Uterus (tissue), 4 donors: ENCODE results near the gene DALRD3. TPM values are rescaled to one million over a fixed set of nuclear protein-coding genes. Genes with fewer than 3 reads are reported as not detected.

Experiments used
- DNase-seq, 2 donors: peaks; one replicate each; pipeline ENCODE4 v3.0.0-alpha.2; 2019 to 2020
- H3K27ac ChIP-seq, 2 donors: fragments of 200-600 bp; sonication (generic); 1 replicate in 1 of 2; 2 replicates in 1 of 2; pipeline ENCODE4 v1.5.1; 2016 to 2018
- H3K27me3 ChIP-seq, 2 donors: fragments of 200-600 bp; sonication (generic); one replicate each; pipeline ENCODE4 v1.5.1; 2018 to 2019; ENCODE audit warnings: control low read depth in 1 of 2
- H3K36me3 ChIP-seq, 2 donors: fragments of 200-600 bp; sonication (generic); one replicate each; pipeline ENCODE4 v1.5.1; 2019; ENCODE audit warnings: control low read depth in 1 of 2
- H3K4me1 ChIP-seq, 2 donors: fragments of 200-600 bp; sonication (generic); one replicate each; pipeline ENCODE4 v1.5.1; 2018 to 2019; ENCODE audit warnings: control low read depth in 1 of 2
- H3K4me3 ChIP-seq, 2 donors: fragments of 200-600 bp; sonication (generic); 1 replicate in 1 of 2; 2 replicates in 1 of 2; pipeline ENCODE4 v1.5.1; 2018 to 2019; ENCODE audit warnings: mild to moderate bottlenecking in 1 of 2
- H3K9me3 ChIP-seq, 2 donors: fragments of 200-600 bp; sonication (generic); one replicate each; pipeline ENCODE4 v1.5.1; 2019; ENCODE audit warnings: control low read depth in 1 of 2
- POLR2A ChIP-seq, 2 donors: fragments of 450-650 bp; IDR thresholded peaks; one replicate each; pipeline ENCODE4 v1.6.1; 2016; ENCODE audit warnings: antibody characterized with exemption in 2 of 2, mild to moderate bottlenecking in 1 of 2, moderate library complexity in 1 of 2
- intact Hi-C: fragments of 100-400 bp; cut with DNase I; formaldehyde crosslinking; loops from one replicate; pipeline ENCODE4 v1.15.1; 2023; ENCODE audit warnings: low total_unique reads
- total RNA-seq, 4 donors: library from RNA; depleted of rRNA in 3 of 4; stranded (reverse); fragments of >200 nt in 3 of 4; gene quantifications; one replicate each; pipeline versions ENCODE4 v1.1.0 to v1.2.4, GENCODE V29; 2014 to 2023
- TF ChIP-seq, protein P1 (sequence below), 4 experiments: fragments of 200-600 bp in 2 of 4; fragments of 450-650 bp in 2 of 4; sonication (generic) in 2 of 4; IDR thresholded peaks; one replicate each; pipeline ENCODE4 v1.5.1; 2016 to 2019; ENCODE audit warnings: antibody characterized with exemption in 4 of 4, mild to moderate bottlenecking in 2 of 4, moderate library complexity in 1 of 4
- donor health status: DM: yes; HTN: yes; CAD: no.

The DALRD3 gene, protein sequence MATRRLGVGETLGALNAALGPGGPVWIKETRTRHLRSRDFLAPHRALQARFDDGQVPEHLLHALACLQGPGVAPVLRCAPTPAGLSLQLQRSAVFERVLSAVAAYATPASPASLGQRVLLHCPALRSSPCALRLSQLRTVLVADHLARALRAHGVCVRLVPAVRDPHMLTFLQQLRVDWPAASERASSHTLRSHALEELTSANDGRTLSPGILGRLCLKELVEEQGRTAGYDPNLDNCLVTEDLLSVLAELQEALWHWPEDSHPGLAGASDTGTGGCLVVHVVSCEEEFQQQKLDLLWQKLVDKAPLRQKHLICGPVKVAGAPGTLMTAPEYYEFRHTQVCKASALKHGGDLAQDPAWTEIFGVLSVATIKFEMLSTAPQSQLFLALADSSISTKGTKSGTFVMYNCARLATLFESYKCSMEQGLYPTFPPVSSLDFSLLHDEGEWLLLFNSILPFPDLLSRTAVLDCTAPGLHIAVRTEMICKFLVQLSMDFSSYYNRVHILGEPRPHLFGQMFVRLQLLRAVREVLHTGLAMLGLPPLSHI
- 10 to 100 TPM; 13.8 to 93.0 (median 27.7) TPM for total RNA-seq

DNA sequence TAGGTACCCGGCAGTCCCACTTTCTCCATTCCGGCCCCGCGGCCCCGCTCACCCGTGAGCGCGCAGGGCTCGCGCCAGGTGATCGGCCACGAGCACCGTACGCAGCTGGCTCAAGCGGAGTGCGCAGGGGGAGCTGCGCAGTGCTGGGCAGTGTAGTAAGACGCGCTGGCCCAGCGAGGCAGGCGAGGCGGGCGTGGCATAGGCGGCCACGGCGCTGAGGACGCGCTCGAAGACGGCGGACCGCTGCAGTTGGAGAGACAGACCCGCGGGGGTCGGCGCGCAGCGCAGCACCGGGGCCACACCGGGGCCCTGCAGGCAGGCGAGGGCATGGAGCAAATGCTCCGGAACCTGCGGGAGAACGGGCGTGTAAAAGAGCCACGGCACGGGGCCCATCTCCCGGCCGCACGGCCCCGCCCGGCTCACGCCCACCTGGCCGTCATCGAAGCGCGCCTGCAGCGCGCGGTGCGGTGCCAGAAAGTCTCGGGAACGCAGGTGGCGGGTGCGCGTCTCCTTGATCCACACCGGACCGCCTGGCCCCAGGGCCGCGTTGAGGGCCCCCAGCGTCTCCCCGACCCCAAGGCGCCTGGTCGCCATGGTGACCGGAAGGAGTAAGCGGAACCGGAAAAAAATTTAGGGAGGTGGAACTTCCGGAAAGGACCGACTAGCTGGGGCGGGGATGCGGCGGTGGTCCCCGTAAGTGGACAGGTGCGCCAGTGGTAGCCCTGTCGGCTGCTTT is at the start of gene DALRD3:
Gene DALRD3 (minus strand): TSS at position 610 of the 736 bp plus-strand sequence. CDS start 16 bp downstream, at position 594.
- TF ChIP-seq, protein P1, sequence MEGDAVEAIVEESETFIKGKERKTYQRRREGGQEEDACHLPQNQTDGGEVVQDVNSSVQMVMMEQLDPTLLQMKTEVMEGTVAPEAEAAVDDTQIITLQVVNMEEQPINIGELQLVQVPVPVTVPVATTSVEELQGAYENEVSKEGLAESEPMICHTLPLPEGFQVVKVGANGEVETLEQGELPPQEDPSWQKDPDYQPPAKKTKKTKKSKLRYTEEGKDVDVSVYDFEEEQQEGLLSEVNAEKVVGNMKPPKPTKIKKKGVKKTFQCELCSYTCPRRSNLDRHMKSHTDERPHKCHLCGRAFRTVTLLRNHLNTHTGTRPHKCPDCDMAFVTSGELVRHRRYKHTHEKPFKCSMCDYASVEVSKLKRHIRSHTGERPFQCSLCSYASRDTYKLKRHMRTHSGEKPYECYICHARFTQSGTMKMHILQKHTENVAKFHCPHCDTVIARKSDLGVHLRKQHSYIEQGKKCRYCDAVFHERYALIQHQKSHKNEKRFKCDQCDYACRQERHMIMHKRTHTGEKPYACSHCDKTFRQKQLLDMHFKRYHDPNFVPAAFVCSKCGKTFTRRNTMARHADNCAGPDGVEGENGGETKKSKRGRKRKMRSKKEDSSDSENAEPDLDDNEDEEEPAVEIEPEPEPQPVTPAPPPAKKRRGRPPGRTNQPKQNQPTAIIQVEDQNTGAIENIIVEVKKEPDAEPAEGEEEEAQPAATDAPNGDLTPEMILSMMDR (IDR thresholded peaks at IDR 0.05): peak in 1 of 4 experiments; percentile 18
- peak; percentile 4 to 52 for TF ChIP-seq POLR2A (IDR thresholded peaks at IDR 0.05)
- intact Hi-C loops: no loop called here
- H3K9me3 ChIP-seq: no peaks in the 10 kb centered on the region
- peak within 1 kb of the TSS; percentile 56 to 78 for H3K4me3 ChIP-seq
- H3K27me3 ChIP-seq: no peaks in the 10 kb centered on the region
- peak within 1 kb of the TSS; percentile 75 to 76 for H3K27ac ChIP-seq
- no peaks in the 10 kb centered on the region for H3K36me3 ChIP-seq
- DNase-seq: peak; percentile 61 to 62
- peaks cover 0 to 14% of the 10 kb centered on the region in 2 donors for H3K4me1 ChIP-seq

DNA sequence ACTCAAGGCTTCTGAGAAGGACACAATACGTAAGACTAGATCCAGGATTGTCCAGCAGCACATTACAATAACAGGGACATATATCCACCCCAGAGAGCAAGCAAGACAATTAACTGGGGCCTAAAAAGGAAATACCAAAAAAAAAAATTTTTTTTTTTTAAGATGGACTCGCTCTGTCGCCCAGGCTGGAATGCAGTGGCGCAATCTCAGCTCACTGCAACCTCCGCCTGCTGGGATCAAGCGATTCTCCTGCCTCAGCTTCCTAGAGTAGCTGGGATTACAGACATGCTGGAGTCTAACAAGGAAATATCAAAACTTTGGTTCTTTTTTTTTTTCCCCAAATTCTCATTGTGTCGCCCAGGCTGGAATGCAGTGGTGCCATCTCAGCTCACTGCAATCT is 39.6 kb upstream of the DALRD3 start:
- H3K4me3 ChIP-seq: no peak overlapping the region
- H3K4me1 ChIP-seq: no peaks in the 10 kb centered on the region
- no peak for DNase-seq
- TF ChIP-seq, protein P1 (IDR thresholded peaks at IDR 0.05): no peak
- TF ChIP-seq POLR2A (IDR thresholded peaks at IDR 0.05): no peak
- intact Hi-C loops: no loop called here
- no peak overlapping the region for H3K27ac ChIP-seq
- H3K27me3 ChIP-seq: no peaks in the 10 kb centered on the region
- no peaks in the 10 kb centered on the region for H3K36me3 ChIP-seq
- H3K9me3 ChIP-seq: no peaks in the 10 kb centered on the region

DNA sequence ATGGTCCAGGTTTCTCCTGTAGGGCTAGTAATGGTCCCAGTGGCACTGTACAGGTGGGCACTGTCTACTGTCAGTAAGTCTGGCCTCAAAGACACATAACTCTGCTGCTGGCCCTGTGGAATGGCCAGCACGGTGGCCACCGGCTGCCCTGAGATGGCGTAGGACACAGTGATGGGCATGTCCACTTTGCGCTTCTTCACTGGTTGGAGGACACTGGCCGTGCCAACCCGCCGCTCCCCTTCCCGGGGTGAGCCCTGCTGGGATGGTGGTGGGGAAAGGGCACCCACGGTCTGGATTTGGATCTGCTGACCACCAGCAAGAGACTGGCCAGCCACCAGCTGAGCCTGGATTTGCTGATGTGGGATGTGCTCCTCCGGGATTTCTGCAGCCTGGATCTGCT is 38.9 kb upstream of the DALRD3 start:
- Histone ChIP-seq H3K4me3 (no peak overlapping the region), H3K9me3 (no peaks in the 10 kb centered on the region), H3K27me3 (no peaks in the 10 kb centered on the region), H3K27ac (no peak overlapping the region), H3K4me1 (no peaks in the 10 kb centered on the region), H3K36me3 (no peaks in the 10 kb centered on the region)
- intact Hi-C loops: no loop called here
- TF ChIP-seq POLR2A (IDR thresholded peaks at IDR 0.05): no peak
- TF ChIP-seq, protein P1 (IDR thresholded peaks at IDR 0.05): no peak
- DNase-seq: no peak

DNA sequence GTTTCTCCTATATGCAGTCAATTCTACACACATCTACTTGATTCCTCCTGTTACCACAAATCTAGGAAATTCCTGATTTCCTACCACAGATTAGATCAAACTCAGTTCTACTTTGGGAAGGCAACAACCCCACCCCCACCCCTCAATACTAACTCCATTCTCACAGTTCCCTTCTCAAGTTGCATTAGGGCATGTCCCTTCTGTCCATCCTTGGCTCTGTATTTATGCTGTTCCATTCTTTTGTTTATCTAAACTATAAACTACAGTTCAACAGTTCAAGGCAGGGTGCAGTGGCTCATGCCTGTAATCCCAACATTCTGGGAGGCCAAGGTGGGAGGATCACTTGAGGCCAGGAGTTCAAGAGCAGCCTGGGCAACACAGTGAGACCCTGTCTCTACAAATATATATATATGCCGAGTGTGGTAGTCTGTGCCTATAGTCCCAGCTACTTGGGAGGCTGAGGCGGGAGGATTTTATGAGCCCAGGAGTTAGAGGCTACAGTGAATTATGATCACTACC is 36.0 kb upstream of the DALRD3 start:
- TF ChIP-seq, protein P1 (IDR thresholded peaks at IDR 0.05): no peak
- no peak for TF ChIP-seq POLR2A (IDR thresholded peaks at IDR 0.05)
- no peaks in the 10 kb centered on the region for H3K27me3 ChIP-seq
- intact Hi-C loops: no loop called here
- H3K4me3 ChIP-seq: no peak overlapping the region
- DNase-seq: no peak
- H3K4me1 ChIP-seq: no peaks in the 10 kb centered on the region
- H3K27ac ChIP-seq: no peak overlapping the region
- no peaks in the 10 kb centered on the region for H3K9me3 ChIP-seq
- H3K36me3 ChIP-seq: no peaks in the 10 kb centered on the region
